HG03469 (cell line): ENCODE measurements around the gene MRPL23.

Experiments used
- ATAC-seq: cut with Tn5 transposase; IDR thresholded peaks from one replicate; pipeline ENCODE4 v1.9.1; 2021; ENCODE audit warnings: mild to moderate bottlenecking, moderate library complexity, moderate number of reproducible peaks; ENCODE audit not compliant: unreplicated experiment

MRPL23 gene

DNA sequence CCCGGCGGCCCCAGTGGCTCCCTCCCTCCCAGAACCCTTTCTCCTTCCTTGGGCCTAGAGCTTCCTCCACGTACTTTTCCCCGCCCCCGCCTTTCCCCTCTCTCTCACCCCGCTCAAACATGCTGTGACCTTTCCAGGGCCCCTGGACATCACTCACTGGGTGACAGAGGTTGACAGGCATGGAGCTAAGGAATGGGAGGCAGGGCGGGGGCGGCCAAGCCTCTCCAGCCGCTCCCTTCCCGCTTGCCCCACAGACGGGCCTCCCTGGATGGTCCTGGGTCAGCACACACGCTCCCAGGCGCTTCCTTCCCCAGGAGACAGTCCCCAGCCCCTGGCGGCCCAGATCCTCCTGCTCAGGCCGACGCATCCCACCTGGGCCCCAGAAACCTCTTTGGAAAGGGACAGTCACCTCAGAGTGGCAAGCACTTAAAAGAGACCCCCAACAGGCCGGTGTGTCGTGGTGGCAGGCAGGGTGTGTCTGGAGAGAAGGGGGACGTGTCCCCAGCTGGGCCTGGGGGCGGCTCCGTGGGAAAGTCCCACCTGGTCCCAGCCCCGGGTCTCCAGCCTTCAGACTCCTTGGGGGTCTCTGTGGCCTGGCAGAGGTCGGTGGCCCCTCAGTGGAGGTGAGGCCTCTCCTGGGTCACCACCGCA lies 41.7 kb downstream of the MRPL23 start:
- no peak for ATAC-seq

DNA sequence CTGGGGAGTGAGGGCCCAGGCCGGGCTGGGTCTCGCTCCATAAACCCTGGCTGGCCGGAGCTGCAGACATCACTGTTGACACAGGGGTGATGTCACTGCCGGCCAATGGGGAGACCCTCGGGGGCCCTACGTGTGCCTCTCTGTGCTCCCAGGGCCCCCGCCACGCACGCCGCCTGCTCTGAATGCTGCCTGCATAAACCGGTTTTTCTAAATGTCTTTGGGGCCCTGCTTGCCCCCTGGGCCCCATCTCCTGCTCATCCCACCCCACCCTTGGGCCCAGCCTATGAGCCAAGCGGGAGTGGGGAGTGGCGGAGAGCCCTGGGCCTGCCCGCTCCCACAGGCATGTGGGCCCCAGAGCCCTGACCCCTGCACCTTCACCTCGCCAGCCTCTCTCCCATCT lies 42.8 kb downstream of the MRPL23 start:
- no peak for ATAC-seq

DNA sequence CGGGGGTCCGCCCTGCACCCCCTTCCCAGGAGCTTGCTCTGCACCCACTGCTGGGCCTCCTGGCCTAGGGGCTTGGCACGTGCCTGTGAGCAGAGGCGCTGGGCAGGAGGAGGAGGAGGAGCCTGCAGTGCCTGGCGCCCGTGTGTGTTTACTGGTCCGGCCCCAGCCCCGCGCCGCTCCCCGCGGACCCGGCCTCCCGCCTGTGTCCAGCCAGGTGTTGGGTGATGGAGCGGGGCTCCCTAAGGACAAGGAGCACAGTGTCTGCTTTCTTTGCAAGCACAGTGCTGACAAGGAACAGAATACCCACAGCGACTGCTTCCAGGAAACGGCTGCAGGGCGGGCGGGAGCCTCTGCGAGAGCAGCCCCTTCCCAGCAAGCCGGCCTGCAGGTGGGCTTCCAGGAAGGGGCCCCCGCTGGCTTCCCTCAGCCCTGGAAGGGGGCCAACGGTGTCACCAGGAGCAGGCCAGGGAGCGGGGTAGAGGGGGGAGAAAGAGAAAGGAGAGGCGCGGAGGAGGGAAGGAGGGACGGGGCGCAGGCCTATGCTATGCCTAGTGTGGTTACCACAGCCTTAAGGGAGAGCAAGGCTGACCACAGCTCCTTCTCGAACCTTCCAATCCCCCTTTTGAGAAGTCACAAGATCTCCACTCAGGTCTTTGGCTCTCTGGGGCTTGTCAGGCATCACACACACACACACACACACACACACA lies 43.9 kb downstream of the MRPL23 start:
- ATAC-seq, result no peak

DNA sequence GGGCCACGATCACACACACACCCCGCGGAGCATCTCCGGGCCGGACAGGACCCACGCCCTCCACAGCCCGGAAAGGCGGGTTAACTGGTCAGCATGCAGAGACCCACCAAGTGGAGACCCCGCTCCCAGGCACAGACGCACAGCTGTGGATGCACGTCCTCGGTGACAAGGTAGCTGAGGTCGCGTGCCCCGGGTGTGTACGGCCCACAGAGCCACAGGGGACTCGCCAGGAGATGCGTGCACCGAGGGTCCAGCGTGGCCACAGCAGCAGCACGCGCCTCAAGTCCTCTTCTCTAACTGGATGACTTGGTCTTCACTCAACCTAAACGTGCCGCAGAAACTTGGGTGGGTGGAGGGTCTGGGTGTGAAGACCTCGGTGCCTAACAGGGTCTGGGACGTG lies 45.0 kb downstream of the MRPL23 start:
- ATAC-seq, result no peak

DNA sequence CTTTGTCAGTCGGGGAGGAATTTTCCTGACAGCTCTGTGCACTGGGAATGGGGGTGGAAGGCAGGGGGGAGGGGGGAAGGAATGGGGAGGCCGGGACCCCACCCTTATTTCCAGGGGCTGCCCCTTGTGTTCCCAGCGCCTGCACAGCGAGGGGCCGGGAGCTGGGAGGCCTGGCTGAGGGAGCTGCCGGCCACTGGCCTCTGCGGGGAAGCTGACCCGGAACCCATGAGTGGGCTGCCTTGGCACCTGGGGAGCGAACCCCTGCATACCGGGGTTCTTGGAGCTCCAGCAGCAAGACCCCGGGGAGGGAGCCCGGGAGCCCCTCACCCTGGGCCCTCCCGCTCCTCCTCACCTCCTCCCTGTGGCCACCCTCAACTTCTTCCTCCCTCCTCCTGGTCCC lies 47.0 kb downstream of the MRPL23 start:
- ATAC-seq, result no peak

DNA sequence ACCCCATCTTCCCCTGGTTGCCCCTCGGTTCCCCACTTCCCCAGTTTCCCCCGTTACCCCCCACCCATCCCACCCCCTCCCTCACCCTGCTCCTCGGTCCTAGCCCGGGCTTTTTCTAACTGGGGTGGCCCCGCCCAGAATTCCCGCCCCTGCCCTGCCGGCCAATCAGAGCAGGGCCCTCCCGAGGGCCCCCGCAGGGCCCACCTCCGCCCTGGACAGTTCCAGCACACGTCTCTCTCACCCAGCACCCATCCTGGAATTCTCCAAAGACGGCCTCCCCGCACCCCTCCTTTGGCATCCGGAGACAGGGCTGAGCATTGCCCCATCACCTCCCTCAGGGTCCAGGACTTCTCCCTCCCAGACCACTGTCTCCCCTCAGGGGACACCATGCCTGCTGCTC lies 50.6 kb downstream of the MRPL23 start, which contains the start of gene H19:
H19 (minus strand) TSS at position 88 of the 400 bp plus-strand sequence.
- ATAC-seq, result no peak

DNA sequence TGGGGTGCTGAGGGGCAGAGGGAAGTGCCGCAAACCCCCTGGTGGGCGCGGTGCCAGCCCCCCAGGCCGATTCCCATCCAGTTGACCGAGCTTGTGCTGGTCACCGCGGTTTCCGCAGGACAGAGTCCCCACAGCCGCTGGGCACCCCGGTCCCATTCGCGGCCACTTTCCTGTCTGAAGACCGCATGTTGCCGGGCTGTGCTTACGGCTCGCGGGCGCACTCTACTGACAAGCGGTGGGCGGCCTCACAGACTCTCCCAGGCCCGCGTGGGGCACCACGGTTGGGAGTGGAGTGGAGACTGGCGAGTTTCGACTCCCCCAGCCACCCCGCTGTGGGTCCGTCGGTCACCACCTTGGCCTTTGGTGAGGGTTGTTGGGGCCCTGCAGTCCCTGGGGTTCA lies 51.2 kb downstream of the MRPL23 start:
- no peak for ATAC-seq

DNA sequence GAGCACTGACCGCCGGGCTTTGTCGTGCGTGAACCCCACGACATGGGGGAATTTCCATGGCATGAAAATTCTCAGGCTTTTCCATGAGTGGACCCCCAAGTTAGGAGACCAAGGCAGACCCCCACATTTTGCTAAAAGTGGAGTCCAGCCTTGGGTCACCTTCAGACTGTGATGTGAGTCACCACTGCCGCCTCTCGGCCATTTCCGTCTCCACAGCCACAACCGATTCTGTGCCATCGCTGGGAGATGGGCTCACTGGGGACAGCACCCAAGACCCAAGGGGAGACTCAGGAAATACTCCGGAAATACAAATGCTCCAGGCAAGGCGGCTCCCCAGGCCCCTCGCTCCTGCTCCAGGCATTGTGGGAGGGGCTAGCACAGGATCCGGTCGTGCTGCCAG lies 51.7 kb downstream of the MRPL23 start:
- ATAC-seq, result no peak

DNA sequence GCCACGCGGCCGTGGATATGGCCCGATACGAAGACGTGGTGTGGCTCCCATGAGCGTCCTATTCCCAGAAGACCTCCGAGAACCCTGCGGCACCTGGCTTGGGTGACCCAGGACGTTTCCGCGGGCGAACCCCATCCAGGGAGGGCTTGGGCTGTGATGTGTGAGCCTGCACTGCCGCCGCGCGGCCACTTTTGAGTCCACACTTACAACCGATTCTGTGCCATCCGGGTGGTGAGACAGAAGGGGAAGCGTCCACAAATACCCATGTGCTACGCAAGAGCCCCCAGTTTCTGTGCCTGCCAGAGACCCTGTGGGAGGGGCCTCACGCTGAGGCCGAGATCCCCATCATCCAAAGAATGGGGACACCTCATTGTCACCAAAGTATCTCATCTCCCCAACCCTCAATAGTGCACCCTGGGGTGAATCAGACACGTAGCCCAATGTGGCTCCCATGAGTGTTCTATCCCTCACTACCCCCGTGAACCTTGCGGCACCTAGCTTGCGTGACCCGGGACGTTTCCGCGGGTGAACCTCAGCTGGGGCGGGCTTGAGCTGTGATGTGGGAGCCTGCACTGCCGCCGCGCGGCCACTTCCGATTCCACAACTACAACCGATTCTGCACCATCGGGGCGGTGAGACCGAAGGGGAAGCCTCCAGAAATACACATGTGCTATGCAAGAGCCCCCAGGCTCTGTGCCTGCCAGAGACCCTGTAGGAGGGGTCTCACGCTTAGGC lies 55.1 kb downstream of the MRPL23 start:
- ATAC-seq, result no peak

DNA sequence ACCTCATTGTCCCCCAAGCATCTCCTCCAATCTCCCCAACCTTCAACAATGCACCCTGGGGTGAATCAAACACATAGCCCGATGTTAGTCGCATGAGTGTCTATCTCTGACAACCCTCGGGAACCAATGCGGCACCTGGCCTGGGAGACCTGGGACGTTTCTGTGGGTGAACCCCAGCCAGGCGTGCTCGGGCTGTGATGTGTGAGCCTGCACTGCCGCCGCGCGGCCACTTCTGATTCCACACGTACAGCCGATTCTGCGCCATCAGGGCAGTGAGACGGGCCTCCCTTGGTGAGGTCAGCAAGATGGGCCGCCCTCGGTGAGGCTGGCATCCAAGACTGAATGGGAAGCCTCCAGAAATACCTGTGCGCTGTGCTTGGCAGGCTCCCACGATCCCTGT lies 55.7 kb downstream of the MRPL23 start:
- no peak for ATAC-seq

DNA sequence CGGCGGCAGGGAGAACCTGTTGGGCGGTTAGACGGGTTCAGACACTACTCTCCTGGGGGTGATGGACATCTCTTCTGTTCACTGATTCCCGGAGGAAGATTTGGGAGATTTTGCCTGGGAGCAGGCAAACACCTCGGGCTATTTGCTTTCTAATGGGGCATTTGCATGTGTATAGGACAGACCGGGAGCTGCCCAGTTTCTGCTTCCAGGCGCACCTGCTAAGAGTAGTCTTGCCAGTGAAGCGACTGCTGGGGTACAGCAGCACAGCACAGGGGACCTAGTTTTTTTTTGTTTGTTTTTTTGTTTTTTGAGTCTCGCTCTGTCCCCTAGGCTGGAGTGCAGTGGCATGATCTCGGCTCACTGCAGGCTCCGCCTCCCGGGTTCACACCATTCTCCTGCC lies 57.3 kb downstream of the MRPL23 start:
- ATAC-seq, result no peak
